ENCODE results near the gene MMRN2.

DNA sequence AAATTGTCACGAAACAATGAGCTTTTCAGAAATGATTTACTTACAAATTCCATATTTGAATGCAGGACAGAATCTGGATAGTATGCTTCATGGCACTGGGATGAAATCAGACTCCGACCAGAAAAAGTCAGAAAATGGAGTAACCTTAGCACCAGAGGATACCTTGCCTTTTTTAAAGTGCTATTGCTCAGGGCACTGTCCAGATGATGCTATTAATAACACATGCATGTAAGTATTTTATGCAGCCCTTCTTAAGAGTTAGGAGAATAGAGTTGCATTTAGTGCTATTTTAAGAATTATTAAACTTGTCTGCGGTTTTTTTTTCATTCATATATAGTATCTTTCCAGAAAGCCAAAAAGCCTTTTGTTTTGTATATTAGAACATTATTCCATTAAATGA is 67.4 kb downstream of the MMRN2 start:
- TF ChIP-seq POLR2A (IDR thresholded peaks at IDR 0.05): no peak
- TF ChIP-seq, protein P1, sequence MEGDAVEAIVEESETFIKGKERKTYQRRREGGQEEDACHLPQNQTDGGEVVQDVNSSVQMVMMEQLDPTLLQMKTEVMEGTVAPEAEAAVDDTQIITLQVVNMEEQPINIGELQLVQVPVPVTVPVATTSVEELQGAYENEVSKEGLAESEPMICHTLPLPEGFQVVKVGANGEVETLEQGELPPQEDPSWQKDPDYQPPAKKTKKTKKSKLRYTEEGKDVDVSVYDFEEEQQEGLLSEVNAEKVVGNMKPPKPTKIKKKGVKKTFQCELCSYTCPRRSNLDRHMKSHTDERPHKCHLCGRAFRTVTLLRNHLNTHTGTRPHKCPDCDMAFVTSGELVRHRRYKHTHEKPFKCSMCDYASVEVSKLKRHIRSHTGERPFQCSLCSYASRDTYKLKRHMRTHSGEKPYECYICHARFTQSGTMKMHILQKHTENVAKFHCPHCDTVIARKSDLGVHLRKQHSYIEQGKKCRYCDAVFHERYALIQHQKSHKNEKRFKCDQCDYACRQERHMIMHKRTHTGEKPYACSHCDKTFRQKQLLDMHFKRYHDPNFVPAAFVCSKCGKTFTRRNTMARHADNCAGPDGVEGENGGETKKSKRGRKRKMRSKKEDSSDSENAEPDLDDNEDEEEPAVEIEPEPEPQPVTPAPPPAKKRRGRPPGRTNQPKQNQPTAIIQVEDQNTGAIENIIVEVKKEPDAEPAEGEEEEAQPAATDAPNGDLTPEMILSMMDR (IDR thresholded peaks at IDR 0.05): no peak
